Panc1 (cell line): ENCODE data around the gene STAB2.

ENCODE experiments used
- CTCF ChIP-seq: fragments of 450-650 bp; IDR thresholded peaks from 2 replicates; pipeline ENCODE4 v1.5.1; 2017; ENCODE audit warnings: mild to moderate bottlenecking
- POLR2AphosphoS5 ChIP-seq: IDR thresholded peaks from 2 replicates; pipeline ENCODE4 v1.6.1; 2012; ENCODE audit warnings: mild to moderate bottlenecking, low read depth, low read length, moderate library complexity
- SIN3A ChIP-seq: IDR thresholded peaks from 2 replicates; pipeline ENCODE4 v1.6.1; 2012; ENCODE audit warnings: low read depth, mild to moderate bottlenecking, low read length, moderate library complexity, borderline replicate concordance; ENCODE audit not compliant: insufficient read depth
- TCF7L2 ChIP-seq: IDR thresholded peaks from 2 replicates; pipeline ENCODE4 v1.6.1; 2011; ENCODE audit warnings: mild to moderate bottlenecking, low read depth, low read length, inconsistent platforms

DNA sequence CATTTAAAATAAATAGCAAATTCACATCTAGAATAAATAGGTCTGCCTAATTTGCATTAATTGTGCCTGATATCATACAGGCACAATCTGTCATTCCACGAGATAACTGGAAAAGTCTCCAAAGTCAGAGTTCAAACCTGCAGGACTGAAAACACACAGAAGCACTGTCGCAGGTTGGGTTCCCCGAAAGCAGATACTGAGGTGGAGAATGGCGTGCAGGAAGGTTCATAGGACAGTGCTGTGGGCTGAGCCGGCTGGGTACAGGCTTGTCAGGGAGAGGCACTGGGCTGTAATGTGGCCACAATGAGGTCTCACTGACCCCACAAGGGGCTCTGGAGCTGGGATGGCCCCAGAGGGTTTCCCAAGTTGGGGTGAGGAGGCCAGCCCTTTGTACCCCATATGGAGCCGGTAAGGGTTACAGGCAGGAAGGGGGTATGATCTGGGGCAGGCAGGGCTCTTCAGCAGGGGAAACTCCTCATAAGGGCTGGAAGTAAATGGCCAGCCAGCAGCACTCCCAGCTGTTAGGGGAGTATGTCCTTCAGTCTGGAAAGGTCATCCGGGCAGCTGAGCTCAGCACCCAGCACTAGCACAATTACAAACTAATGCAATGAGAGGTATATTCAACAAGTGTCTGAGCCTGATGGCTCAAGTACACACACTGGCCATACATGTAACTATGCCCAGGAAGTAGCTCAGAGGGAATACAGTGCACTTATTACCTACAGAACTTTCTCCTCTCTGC is 185.5 kb downstream of the STAB2 start:
- TF ChIP-seq POLR2AphosphoS5 (no peak), CTCF (no peak), SIN3A (no peak), TCF7L2 (no peak)
